SK-N-SH (cell line): ENCODE results near the gene THAP8.

Source experiments
- ELF1 ChIP-seq: IDR thresholded peaks from 2 replicates; pipeline ENCODE4 v1.4.0; 2012
- EP300 ChIP-seq, 2 experiments: IDR thresholded peaks; 2 replicates each; pipeline versions ENCODE4 v1.4.0 to v1.6.1; 2012; ENCODE audit warnings: borderline replicate concordance in 1 of 2, low read depth in 1 of 2, low read length in 1 of 2
- MXI1 ChIP-seq: IDR thresholded peaks from 2 replicates; pipeline ENCODE4 v1.6.1; 2012; ENCODE audit warnings: mild to moderate bottlenecking, low read depth, low read length, improper control_type of control experiment
- TAF1 ChIP-seq: IDR thresholded peaks from 2 replicates; pipeline ENCODE4 v1.6.1; 2012; ENCODE audit warnings: low read depth, mild to moderate bottlenecking, low read length, moderate library complexity, borderline replicate concordance
- TCF12 ChIP-seq: IDR thresholded peaks from 2 replicates; pipeline ENCODE4 v1.4.0; 2012
- TF ChIP-seq, protein P1 (sequence below): fragments of 200-600 bp; sonication (generic); IDR thresholded peaks from 2 replicates; pipeline ENCODE4 v1.6.1; 2017; ENCODE audit warnings: antibody characterized with exemption, mild to moderate bottlenecking, moderate library complexity
- TF ChIP-seq, protein P2 (sequence below): IDR thresholded peaks from 2 replicates; pipeline ENCODE4 v1.4.0; 2012; ENCODE audit warnings: low read depth, borderline replicate concordance

- TF ChIP-seq, protein P1, sequence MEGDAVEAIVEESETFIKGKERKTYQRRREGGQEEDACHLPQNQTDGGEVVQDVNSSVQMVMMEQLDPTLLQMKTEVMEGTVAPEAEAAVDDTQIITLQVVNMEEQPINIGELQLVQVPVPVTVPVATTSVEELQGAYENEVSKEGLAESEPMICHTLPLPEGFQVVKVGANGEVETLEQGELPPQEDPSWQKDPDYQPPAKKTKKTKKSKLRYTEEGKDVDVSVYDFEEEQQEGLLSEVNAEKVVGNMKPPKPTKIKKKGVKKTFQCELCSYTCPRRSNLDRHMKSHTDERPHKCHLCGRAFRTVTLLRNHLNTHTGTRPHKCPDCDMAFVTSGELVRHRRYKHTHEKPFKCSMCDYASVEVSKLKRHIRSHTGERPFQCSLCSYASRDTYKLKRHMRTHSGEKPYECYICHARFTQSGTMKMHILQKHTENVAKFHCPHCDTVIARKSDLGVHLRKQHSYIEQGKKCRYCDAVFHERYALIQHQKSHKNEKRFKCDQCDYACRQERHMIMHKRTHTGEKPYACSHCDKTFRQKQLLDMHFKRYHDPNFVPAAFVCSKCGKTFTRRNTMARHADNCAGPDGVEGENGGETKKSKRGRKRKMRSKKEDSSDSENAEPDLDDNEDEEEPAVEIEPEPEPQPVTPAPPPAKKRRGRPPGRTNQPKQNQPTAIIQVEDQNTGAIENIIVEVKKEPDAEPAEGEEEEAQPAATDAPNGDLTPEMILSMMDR: no peak
- TF ChIP-seq ELF1: no peak
- TF ChIP-seq TAF1: no peak
- no peak for TF ChIP-seq MXI1
- no peak for TF ChIP-seq TCF12
- TF ChIP-seq, protein P2, sequence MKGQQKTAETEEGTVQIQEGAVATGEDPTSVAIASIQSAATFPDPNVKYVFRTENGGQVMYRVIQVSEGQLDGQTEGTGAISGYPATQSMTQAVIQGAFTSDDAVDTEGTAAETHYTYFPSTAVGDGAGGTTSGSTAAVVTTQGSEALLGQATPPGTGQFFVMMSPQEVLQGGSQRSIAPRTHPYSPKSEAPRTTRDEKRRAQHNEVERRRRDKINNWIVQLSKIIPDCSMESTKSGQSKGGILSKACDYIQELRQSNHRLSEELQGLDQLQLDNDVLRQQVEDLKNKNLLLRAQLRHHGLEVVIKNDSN: no peak
- TF ChIP-seq EP300 (IDR thresholded peaks at IDR 0.05; ENCODE audit: borderline replicate concordance in 1 of 2, low read depth in 1 of 2, low read length in 1 of 2): no peak
These were observed 68.0 kb downstream of the THAP8 start for GRCh38 chr19:35986111-35986510.
